T47D (cell line): ENCODE data around the gene SRRT.

Source experiments
- DNase-seq, 2 experiments: peaks; one replicate each; pipeline versions ENCODE4 v3.0.0 to v3.0.0-alpha.2; 2011 to 2012; ENCODE audit warnings: low read depth in 1 of 2, low spot score in 1 of 2
- JUND ChIP-seq: IDR thresholded peaks from 2 replicates; pipeline ENCODE4 v1.6.1; 2012; ENCODE audit warnings: low read depth
- in situ Hi-C: cut with HindIII; loops from 2 replicates; pipeline ENCODE4 v1.10.0; 2016; ENCODE audit warnings: low sequenced_read_pairs, low pct_unique_long_range_greater_than_20kb

Gene SRRT

DNA sequence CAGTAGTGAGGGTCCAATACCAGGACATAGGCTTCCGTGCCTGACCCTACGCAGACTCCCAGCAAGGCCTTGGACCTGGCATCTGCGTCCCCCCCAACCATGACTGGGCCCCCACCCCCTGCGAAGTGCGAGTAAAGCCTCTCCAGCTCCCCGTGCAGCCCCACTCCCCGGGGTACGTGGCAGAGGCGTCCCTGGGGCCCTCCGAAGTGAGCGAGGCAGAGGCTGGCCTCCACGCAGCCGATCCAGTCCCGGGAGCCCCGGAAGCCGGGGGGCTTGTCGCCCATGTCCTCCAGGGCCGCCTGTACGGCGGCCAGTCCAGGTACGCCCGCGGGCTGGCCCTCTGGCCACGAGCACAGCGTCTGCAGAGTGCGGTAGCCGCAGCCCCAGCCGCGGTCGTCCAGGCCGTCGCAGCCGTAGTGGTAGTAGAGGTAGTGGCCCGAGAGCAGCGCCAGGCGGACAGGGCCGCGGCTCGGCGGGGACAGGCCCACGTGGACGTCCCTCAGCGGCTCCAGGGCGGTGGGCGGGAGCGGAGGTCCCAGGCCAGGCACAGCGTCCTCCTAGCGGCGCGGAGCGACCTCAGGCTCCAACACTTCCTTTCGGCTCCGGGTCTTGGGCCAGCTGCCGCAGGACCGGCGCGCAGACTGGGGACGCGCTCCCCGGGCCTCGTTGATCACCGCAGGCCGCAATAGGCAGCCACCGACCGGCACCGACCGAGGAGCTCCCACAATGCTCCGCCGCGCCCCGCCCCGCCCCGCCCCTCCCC is 14.3 kb downstream of the SRRT start, which contains the start of gene UFSP1:
Gene UFSP1 (minus strand): TSS at position 728 of the 763 bp plus-strand sequence. CDS start 444 bp downstream, at position 284.
- no peak for TF ChIP-seq JUND
- DNase-seq: no peak
- in situ Hi-C loops: no loop called here

DNA sequence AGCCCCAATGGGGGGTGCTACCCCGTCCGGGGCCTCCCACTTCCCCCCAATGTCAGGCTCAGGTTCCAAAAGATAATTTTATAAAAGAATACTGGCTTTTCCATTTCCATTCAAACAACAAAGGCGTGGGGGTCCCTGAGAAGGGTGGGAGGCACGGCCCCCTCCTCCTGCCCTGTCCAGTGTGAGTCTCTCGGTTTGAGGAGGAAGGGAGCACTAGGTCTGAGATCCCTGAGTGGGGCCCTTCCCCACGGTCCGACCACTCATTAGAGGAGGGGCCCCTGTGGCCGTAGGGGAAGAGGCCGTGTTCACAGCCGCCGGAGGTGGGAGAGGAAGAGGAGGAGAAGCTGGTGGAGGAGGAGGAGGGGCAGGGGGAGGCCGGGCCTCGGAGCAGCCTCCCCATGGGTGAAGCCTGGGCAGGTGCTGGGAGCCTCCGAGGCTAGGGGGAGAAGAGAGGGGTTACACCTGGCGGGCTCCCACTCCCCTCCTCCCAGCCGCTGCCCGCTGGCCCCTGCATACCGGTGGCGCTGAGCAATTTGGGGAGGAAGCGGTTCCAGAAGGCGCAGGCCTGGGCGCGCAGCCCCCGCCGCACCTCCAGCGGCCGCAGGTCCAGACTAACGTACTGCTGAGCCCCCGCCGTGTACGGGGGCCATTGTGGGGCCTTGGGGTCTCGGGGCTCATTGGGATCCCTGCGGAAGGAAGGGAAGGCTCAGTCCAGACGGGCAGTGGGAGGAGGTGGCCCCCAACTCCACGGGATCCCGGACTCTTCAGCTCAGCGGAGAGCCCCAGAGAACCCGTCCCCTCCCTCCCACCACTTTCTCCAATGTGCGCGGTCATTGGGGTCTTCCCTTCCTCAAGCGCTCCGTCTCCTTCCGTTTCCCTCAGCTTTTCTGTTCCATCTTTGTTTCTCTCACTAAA is 16.0 kb downstream of the SRRT start:
- in situ Hi-C loops: no loop called here
- DNase-seq: no peak
- TF ChIP-seq JUND: no peak

DNA sequence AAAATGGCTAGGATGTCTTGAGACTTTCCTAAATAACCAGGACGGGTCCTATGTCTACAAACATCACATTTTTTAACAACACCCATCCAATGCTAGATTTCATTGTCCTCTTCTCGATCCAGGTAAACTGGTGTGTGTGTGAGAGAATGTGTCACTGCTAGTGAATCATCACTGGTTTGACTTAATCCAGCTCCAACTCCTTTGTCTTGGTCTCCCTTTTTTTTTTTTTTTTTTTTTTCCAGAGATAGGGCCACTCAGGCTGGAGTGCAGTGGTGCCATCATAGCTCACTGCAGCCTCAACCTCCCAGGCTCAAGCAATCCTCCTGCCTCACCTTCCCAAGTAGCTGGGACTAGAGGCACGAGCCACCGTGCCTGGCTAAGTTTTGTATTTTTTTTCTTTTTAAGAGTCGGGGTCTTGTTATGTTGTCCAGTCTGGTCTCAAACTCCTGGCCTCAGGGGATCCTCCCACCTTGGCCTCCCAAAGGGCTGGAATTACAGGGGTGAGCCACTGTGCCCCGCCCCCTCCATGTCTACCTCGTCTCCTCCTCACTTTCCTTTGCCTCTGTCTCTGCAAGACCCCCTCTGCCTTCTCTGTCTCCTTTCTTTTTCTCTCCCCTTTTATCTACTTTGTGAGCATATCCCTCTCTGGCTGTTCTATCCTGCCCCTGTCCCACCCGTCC is 16.8 kb downstream of the SRRT start:
- in situ Hi-C loops: no loop called here
- DNase-seq: no peak
- TF ChIP-seq JUND: no peak

DNA sequence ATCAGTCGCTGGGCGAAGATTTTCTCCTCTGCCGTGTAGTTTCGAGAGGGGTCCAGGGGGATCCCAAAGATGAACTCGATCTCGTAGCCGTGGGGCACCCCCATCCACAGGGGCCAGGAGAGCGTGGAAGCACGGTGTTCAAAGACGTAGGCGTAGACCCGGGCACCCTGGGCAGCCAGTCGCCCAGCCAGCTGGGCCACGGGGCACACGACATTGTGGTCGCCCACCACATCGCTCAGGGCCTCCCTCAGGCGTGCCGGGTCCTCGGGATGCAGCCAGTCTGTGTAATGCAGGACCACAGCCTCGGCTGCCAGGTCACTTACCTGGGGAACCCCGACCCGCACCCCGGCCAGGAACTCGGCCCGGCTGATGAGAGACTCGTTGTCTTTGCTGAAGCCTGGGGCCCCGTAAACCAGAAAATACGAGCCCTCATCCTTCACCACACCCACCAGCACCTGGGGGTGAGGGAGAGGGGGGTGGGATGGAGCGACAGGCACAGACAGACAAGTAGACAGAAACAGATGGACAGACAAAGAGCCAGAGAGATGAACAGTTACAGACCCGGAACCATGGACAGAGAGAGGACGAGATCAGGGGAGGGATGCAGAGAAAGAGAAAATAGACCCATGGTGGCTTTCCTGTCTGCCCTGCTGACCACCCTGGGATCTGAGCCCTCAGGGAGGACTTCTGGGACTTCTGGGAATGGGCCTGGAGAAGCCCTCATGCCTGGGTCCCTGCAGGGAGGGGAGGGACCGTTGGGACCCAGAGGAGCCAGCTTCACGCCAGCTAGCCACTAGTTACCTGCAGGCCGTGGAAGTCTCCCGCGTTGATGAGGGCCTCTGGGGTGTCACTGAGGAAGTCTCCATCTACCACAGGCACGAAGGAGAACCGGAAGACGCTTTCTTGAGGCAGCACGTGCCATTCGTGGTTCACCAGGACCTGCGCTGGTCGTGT is 17.7 kb downstream of the SRRT start:
- TF ChIP-seq JUND: no peak
- DNase-seq: no peak
- in situ Hi-C loops: no loop called here

DNA sequence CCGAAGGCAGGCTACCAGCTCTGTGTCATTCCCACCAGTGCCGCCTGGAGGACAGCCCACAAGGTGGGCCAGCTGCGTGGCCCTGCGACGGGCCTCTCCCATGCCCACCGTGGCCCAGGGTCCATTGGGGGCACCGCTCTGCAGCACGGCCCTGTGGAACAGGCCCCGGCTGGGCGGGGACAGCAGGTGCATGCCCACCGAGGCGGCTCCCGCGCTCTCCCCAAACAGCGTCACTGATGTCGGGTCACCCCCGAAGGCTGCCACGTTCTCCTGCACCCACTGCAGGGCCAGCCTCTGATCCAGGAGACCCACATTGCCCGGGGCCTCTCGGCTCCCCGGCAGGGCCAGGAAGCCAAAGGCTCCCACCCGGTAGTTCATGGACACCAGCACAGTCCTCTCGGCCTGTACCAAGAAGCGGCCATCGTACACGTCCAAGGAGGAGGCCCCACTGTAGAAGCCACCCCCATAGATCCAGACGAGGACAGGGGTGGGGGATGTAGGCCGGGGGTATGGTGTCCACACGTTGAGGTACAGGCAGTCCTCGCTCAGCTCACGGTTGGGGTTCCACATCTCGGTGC is 18.5 kb downstream of the SRRT start:
- in situ Hi-C loops: no loop called here
- no peak for TF ChIP-seq JUND
- DNase-seq: no peak

DNA sequence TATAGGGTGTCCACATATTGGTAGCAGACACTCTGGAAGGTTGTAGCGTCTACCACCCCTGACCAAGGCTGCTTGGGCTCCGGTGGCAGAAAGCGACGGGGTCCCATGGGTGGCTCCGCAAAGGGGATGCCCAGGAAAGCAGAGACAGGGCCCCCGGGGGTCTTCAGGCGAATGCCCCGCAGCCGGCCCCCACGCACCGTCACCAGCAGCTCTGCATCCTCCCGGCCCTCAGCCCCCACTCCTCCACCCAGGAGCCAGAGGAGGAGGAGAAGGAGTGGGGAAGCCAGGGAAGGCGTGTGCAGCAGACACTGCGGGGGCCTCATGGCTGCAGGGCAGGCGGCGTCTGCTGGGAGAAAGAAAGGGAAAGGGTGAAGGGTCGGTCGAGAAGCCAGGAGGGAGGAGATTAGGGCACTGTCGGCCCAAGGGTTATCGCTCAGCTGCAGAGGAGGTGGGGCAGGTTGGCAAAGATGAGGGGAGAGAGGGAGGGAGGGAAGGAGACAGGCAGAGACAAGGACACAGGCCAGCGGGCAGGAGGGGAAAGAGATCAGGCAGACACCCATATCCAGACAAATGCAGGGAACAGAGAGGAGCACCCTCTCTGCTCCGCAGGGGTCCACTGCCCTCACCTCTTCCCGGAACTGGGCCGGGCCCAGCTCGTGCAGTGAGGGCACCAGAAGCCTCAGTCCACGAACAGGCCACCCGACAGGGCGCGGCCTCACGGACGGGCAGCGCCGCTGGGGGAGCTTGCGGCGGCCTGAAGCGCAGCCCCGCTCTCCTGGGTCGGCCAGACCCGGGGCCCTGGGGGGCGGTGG is 19.2 kb downstream of the SRRT start:
- DNase-seq: no peak
- in situ Hi-C loops: no loop called here
- TF ChIP-seq JUND: no peak

DNA sequence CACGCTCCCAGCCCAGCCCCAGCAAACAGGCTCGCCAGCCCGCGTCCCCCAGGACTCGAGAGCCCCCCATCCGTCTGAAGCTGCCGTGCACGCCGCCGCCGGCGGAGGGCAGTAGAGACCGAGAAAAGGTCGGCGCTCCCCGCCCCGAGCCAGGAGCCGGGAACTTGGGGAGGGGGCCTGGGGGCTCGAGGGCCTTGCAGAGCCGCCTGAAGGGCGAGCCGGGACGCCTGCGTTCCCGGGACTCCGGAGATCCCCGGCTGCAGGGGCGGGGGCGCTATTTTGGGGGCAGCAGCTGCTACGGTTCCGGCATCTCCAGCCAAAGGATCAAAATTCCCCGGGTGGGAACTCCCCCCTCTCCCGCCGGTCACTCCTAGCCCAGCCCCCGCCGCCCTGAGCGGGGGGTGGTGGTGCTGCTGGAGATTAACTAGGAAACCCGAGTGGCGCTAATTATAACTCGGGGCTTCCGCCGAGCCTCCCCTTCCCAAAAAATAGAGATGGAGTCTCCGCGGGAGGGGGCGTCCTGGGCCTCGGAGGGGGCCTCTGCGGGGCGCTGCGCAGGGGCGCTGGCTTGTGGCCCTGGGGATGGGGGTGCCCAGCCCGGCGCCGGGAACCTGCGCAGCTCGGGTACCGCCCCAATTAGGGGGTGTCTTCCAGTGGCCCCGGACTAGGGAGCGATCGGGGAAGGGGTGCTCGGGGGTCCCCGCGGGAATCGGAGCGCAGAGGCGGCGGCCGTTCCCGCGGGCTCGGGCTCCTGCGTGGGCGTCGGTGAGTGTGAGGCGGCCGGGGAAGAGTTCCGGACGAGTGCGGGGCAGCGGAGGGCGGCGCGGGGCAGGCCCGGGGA is 20.2 kb downstream of the SRRT start:
- no peak for TF ChIP-seq JUND
- DNase-seq: no peak
- in situ Hi-C loops: no loop called here

DNA sequence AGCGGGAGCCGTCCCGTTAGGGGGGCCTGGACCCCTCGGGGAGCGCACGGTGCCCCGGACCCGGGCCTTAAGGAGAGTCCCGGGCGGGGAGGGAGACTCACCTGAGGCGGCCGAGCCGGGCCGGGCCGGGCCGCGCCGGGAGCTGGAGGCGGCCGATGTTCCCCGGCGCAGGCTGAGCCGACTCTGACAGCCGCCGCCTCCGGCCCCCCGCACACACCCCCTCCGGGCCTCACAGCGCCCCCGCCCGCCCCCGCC is 20.7 kb downstream of the SRRT start, which contains the start of gene ACHE:
Gene ACHE (minus strand): TSS at position 188 of the 255 bp plus-strand sequence. CDS start 1,656 bp downstream, outside the sequence.
- no peak for TF ChIP-seq JUND
- DNase-seq: no peak
- in situ Hi-C loops: no loop called here

DNA sequence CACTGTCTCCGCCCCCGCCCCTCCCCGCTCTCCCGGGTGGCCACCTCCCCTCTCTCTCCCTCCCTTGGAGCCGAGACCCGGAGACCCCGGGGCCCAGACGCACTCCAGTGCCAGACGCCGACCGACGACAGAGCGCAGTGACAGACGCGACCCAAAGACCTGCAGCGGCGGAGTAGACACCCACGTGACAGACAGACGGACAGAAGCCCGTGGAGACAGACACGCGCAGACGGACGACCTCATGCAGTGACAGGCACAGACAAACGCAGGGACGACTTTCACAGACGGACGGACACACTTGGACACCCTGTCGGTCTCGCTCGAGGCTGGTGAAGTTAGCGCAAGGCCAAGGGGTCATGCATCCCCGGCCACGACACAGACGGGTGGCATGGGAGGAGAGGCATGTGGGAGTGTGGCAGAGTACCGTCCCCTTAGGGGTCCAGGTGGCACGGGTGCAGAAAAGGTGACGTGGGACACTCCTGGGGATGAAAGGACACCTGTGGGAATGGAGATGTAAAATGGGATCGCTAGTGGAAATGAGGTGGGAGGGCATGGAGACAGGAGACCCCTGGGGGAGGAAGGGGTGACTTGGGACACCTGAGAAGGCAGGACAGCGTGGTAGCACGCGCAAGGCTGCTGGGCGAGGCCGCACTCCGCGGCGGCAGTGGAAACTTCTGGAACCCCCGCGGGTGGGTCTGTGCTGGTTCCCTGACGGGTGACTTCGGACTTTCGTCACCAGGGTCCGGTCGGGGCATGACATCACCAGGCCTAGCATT is 21.2 kb downstream of the SRRT start:
- TF ChIP-seq JUND: no peak
- DNase-seq: no peak
- in situ Hi-C loops: no loop called here
